ENCODE results near the gene APOC1.

The APOC1 gene

DNA sequence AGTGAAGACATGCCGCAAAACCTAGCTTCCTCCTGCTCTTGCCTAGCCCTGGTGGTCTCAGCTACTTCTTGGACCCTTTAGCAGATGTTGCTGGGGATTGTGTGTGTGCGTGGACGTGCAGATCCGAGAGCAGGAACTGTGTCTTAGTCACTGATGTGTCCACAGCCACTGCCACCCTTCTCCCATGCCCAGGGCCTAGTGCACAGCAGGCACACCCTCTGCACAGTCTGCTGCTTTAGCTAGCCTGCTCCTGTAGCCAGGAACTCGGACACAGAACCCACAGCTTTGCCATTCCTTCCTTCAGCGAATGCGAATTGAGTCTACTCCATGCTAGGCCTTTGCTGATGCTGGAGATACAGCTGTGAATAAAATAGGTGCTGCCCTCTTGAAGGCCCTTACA lies 43.1 kb downstream of the APOC1 start:
- DNase-seq = no peak

DNA sequence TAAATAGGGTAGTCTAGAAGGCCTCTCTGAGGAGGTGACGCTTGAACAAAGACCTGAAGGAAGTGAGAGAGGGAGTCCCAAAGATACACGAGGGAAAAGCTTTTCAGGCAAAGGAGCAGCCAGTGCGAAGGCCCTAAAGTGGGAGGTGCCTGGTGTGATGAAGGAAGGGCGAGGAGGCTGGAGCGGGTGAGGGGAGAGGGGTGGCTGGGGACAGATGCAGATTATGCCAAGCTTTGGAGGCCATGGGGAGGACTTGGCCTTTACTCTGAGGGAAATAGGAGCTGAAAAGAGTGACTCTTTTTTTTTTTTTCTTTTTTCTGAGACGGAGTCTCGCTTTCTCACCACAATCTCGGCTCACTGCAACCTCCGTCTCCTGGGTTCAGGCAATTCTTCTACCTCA lies 43.7 kb downstream of the APOC1 start:
- DNase-seq = no peak

DNA sequence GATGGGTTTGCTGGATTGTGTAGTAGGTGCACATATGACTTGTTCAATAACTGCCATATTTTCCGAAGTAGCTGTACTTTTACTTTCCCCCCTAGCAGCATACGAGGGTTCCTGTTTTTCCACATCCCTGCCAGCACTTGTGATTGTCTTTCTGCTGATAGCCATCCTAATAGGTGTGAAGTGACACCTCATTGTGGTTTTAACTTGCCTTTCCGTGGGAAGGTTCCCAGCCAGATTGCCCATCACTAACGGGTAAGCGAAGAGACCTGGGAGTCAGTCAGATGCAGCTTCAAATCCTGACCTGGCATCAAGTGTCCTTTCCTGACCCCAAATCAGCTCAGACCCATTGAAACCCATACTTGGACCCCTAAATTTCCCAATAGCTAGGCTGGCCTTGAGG lies 45.3 kb downstream of the APOC1 start:
- no peak for DNase-seq

DNA sequence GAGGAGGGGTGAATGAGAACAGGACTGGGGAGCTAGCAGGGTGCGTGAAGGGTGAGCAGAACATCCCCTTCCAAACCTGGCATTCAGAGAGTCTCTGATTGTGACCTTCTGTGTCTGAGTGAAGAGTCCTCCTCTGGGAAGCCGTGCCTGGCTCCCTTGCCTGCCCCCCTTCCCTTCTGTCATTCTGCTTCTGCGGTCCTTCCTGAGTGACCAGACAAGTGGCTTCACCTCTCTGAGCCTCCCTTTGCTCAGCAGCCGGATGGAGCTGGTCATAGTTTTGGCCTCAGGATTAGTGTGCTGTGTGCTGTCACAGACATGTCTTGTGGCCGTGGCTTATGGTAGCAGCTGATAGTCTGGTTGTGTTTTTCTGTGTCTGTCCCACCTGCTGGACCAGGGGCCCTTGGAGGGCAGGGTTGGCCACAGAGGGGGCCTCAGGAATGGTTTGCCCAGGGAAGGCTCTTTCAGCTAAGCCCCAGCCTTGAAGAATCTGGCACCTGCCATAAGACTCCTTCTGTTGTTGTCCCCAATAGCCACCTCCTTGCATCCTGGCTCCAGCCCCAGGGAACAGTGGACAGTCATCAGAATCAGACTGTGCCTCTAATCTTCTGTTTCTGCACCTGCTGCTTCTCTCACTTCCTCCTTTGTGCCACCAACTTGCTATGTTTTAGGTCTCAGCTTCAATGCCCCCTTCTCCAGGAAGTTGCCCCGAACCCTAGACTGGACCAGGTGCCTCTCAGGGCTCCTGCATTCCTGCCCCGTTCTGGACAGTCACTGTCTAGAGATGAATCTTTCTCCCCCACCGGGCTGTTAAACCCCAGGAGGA lies 46.7 kb downstream of the APOC1 start:
- no peak for DNase-seq

DNA sequence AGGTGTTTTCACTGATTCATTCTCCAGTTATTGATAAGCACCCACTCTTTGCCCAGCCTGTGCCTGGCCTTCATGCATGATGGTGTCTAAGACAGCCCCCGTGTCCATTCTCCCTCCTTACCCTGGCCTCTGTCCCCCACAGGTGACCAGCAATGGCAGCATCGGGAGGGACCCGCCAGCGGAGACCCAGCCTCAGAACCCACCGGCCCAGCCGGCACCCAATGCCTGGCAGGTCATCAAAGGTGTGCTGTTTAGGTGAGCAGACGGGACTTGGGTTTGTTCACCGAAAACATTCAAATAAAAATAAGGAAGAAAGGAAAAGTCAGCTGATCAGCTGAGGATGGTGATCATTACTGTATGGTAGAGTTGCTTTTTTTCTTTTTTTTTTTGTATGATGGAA lies 47.4 kb downstream of the APOC1 start:
- DNase-seq = no peak

DNA sequence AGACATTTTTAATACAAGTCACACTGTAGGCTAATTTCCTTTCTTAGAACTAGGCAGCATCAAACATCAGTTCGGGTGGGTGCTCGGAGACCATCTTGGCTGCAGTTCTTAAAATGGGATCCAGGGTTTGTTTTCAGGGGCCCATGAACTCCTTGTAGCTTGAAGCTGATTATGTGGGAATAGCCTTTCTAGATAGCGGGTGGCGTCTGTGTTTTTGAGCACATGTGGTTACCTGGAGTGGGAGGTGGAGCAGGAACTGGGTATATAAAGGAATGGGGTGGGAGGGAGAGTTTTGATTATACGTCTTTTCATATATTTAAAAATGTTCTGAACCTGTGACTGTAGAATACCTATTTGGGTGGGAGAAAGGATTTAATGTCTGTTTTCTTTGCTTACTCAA lies 53.7 kb downstream of the APOC1 start:
- no peak for DNase-seq

DNA sequence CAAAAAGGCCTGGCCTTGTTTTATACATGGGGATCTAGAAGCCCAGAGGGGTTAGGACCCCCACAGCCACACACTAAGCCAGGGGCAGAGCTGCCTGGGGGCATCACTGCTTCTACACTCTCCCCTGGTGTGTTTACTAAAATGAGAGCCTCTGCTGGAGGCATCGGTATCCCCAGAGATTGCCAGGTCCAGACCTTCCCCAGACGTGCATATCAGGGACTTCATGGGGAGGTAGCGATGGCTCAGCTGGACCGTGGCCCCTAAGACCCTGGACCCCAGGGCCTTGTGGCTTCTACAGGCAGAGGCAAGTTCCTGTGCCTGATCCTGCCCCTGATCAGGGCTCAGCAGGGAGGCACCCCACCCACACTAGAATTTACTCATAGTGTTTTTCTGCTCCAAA lies 54.3 kb downstream of the APOC1 start:
- DNase-seq = no peak

Measured in fibroblast of skin of abdomen (primary cell).